Neuronal stem cell (in vitro differentiated cells): ENCODE measurements around the gene GLDC.

ENCODE experiments used
- DNase-seq: peaks from one replicate; pipeline ENCODE4 v3.0.0-alpha.2; 2013; ENCODE audit warnings: low spot score
- H2AFZ ChIP-seq: one replicate; pipeline ENCODE4 v1.6.1; 2013; ENCODE audit warnings: mild to moderate bottlenecking, low read length, inconsistent platforms
- H2AK5ac ChIP-seq: 2 replicates; pipeline ENCODE4 v1.6.1; 2013; ENCODE audit warnings: low read depth, mild to moderate bottlenecking, inconsistent platforms, low read length, moderate library complexity, mixed read lengths
- H2BK120ac ChIP-seq: 2 replicates; pipeline ENCODE4 v1.6.1; 2013; ENCODE audit warnings: low read depth, mild to moderate bottlenecking, inconsistent platforms, low read length, moderate library complexity, mixed read lengths
- H2BK12ac ChIP-seq: one replicate; pipeline ENCODE4 v1.6.1; 2013; ENCODE audit warnings: low read length, inconsistent platforms
- H2BK15ac ChIP-seq: 2 replicates; pipeline ENCODE4 v1.6.1; 2013; ENCODE audit warnings: mild to moderate bottlenecking, low read length, inconsistent platforms, mixed read lengths
- H2BK5ac ChIP-seq: one replicate; pipeline ENCODE4 v1.6.1; 2013; ENCODE audit warnings: inconsistent platforms, mild to moderate bottlenecking, low read length, moderate library complexity
- H3K14ac ChIP-seq: one replicate; pipeline ENCODE4 v1.6.1; 2013; ENCODE audit warnings: low read length, inconsistent platforms
- H3K18ac ChIP-seq: 2 replicates; pipeline ENCODE4 v1.6.1; 2013; ENCODE audit warnings: low read length, inconsistent platforms
- H3K23ac ChIP-seq: 2 replicates; pipeline ENCODE4 v1.6.1; 2013; ENCODE audit warnings: low read depth, mild to moderate bottlenecking, mixed read lengths, low read length, inconsistent platforms; ENCODE audit not compliant: poor library complexity
- H3K27ac ChIP-seq: replicated peaks from 3 replicates; pipeline ENCODE4 v1.5.1; 2013; ENCODE audit warnings: low read length, inconsistent platforms
- H3K27me3 ChIP-seq, 3 experiments: 2 replicates each; pipeline ENCODE4 v1.6.1; 2013; ENCODE audit warnings: low read length in 3 of 3, mild to moderate bottlenecking in 2 of 3, inconsistent platforms in 1 of 3, low read depth in 1 of 3, mixed read lengths in 1 of 3, moderate library complexity in 1 of 3; ENCODE audit not compliant: control insufficient read depth in 3 of 3, insufficient read depth in 3 of 3
- H3K36me3 ChIP-seq, 2 donors: replicated peaks in 1 of 2; 2 replicates each; pipeline ENCODE4 v1.6.1; 2013; ENCODE audit warnings: low read length in 2 of 2; ENCODE audit not compliant: control insufficient read depth in 2 of 2, insufficient read depth in 2 of 2
- H3K4ac ChIP-seq: 2 replicates; pipeline ENCODE4 v1.6.1; 2013; ENCODE audit warnings: inconsistent platforms, mild to moderate bottlenecking, low read length, moderate library complexity
- H3K4me1 ChIP-seq, 2 donors: 1 replicate in 1 of 2; 2 replicates in 1 of 2; pipeline ENCODE4 v1.6.1; 2013; ENCODE audit warnings: low read length in 2 of 2, low read depth in 1 of 2; ENCODE audit not compliant: control insufficient read depth in 2 of 2, insufficient read depth in 1 of 2
- H3K4me2 ChIP-seq: one replicate; pipeline ENCODE4 v1.6.1; 2013; ENCODE audit warnings: mild to moderate bottlenecking, low read length, inconsistent platforms; ENCODE audit not compliant: insufficient read depth, poor library complexity, severe bottlenecking
- H3K4me3 ChIP-seq, 2 donors: 2 replicates each; pipeline ENCODE4 v1.5.1; 2013; ENCODE audit warnings: low read length in 2 of 2, mild to moderate bottlenecking in 2 of 2, inconsistent platforms in 1 of 2, moderate library complexity in 1 of 2
- H3K79me1 ChIP-seq: one replicate; pipeline ENCODE4 v1.6.1; 2013; ENCODE audit warnings: low read depth, mild to moderate bottlenecking, inconsistent platforms, low read length, moderate library complexity
- H3K9ac ChIP-seq: one replicate; pipeline ENCODE4 v1.6.1; 2013; ENCODE audit warnings: mild to moderate bottlenecking, low read depth, low read length, inconsistent platforms; ENCODE audit not compliant: poor library complexity
- H3K9me3 ChIP-seq, 2 donors: replicated peaks in 1 of 2; 2 replicates each; pipeline versions ENCODE3 to v1.6.1; 2013; ENCODE audit warnings: low read length in 2 of 2, mild to moderate bottlenecking in 2 of 2, inconsistent platforms in 1 of 2, low read depth in 1 of 2, mixed read lengths in 1 of 2, moderate library complexity in 1 of 2; ENCODE audit not compliant: control insufficient read depth in 2 of 2, insufficient read depth in 1 of 2
- H4K8ac ChIP-seq: one replicate; pipeline ENCODE4 v1.6.1; 2013; ENCODE audit warnings: low read depth, mild to moderate bottlenecking, inconsistent platforms, low read length, moderate library complexity
- H4K91ac ChIP-seq: one replicate; pipeline ENCODE4 v1.6.1; 2013; ENCODE audit warnings: low read length, low read depth, mild to moderate bottlenecking, inconsistent platforms; ENCODE audit not compliant: poor library complexity
- WGBS, 2 donors: extraction: QIAGEN DNeasy Blood & Tissue Kit; methylation state at CpG; one replicate each; pipeline ENCODE4 v1.1.7; 2013; ENCODE audit warnings: missing lambda C conversion rate in 2 of 2, mixed read lengths in 1 of 2; ENCODE audit not compliant: insufficient read length in 2 of 2, insufficient replicate concordance in 1 of 2; ENCODE audit errors: extremely low coverage in 2 of 2; 5-methylcytosine and 5-hydroxymethylcytosine counted together

Gene GLDC

GRCh38 chr9:6565312-6565711, 80.2 kb downstream of the GLDC start:
- Histone ChIP-seq H2AK5ac (no peak overlapping the region), H3K9me3 (no peaks in the 10 kb centered on the region), H3K36me3 (peaks cover 12 to 85% of the 10 kb centered on the region in 2 donors), H3K4ac (no peak overlapping the region), H3K27me3 (no peaks in the 10 kb centered on the region), H2BK120ac (no peak overlapping the region), H2BK12ac (no peak overlapping the region), H3K79me1 (no peaks in the 10 kb centered on the region), H2AFZ (no peak overlapping the region), H3K23ac (no peak overlapping the region), H4K91ac (no peak overlapping the region), H3K4me2 (no peak overlapping the region), H4K8ac (no peak overlapping the region), H3K4me1 (no peaks in the 10 kb centered on the region), H3K27ac (no peak overlapping the region), H2BK15ac (no peak overlapping the region), H3K9ac (no peak overlapping the region), H3K14ac (no peak overlapping the region), H3K4me3 (no peak overlapping the region), H3K18ac (no peak overlapping the region), H2BK5ac (no peak overlapping the region)
- WGBS, 2 donors, result no CpG with 5 or more reads among the region's 8 CpGs
- no peak for DNase-seq

GRCh38 chr9:6564868-6565267, 80.7 kb downstream of the GLDC start:
- peaks cover 13 to 87% of the 10 kb centered on the region in 2 donors for H3K36me3 ChIP-seq
- no peak overlapping the region for H2AFZ ChIP-seq
- H3K79me1 ChIP-seq, result no peaks in the 10 kb centered on the region
- no peak overlapping the region for H3K27ac ChIP-seq
- H2BK120ac ChIP-seq, result no peak overlapping the region
- no peaks in the 10 kb centered on the region for H3K4me1 ChIP-seq
- H2BK5ac ChIP-seq, result no peak overlapping the region
- no peak overlapping the region for H3K4me2 ChIP-seq
- no peak overlapping the region for H4K91ac ChIP-seq
- H4K8ac ChIP-seq, result no peak overlapping the region
- H3K9me3 ChIP-seq, result no peaks in the 10 kb centered on the region
- H3K9ac ChIP-seq, result no peak overlapping the region
- no peaks in the 10 kb centered on the region for H3K27me3 ChIP-seq
- no peak overlapping the region for H2AK5ac ChIP-seq
- H3K23ac ChIP-seq, result no peak overlapping the region
- H3K4me3 ChIP-seq, result no peak overlapping the region
- no peak overlapping the region for H2BK12ac ChIP-seq
- H3K18ac ChIP-seq, result no peak overlapping the region
- no peak overlapping the region for H2BK15ac ChIP-seq
- H3K4ac ChIP-seq, result no peak overlapping the region
- H3K14ac ChIP-seq, result no peak overlapping the region
- WGBS, 2 donors, result no CpG with 5 or more reads among the region's 3 CpGs
- no peak for DNase-seq

- Histone ChIP-seq H3K18ac (no peak overlapping the region), H3K4me1 (no peaks in the 10 kb centered on the region), H3K4ac (no peak overlapping the region), H2BK120ac (no peak overlapping the region), H3K4me2 (no peak overlapping the region), H4K91ac (no peak overlapping the region), H4K8ac (no peak overlapping the region), H3K27ac (no peak overlapping the region), H2AFZ (no peak overlapping the region), H3K14ac (no peak overlapping the region), H3K9me3 (no peaks in the 10 kb centered on the region), H3K9ac (no peak overlapping the region), H2AK5ac (no peak overlapping the region), H3K79me1 (no peaks in the 10 kb centered on the region), H3K27me3 (no peaks in the 10 kb centered on the region), H2BK5ac (no peak overlapping the region), H3K4me3 (no peak overlapping the region), H2BK12ac (no peak overlapping the region), H2BK15ac (no peak overlapping the region), H3K23ac (no peak overlapping the region), H3K36me3 (peaks cover 15 to 88% of the 10 kb centered on the region in 2 donors)
- WGBS, 2 donors, result no CpG with 5 or more reads among the region's 5 CpGs
- no peak for DNase-seq
These were observed 81.2 kb downstream of the GLDC start for GRCh38 chr9:6564360-6564759.

- no peak overlapping the region for H3K4me2 ChIP-seq
- H2AK5ac ChIP-seq, result no peak overlapping the region
- no peak overlapping the region for H2AFZ ChIP-seq
- H3K27me3 ChIP-seq, result no peaks in the 10 kb centered on the region
- no peak overlapping the region for H2BK120ac ChIP-seq
- no peak overlapping the region for H2BK12ac ChIP-seq
- no peak overlapping the region for H3K18ac ChIP-seq
- H3K23ac ChIP-seq, result no peak overlapping the region
- H3K36me3 ChIP-seq, result peaks cover 15 to 80% of the 10 kb centered on the region in 2 donors
- no peak overlapping the region for H3K27ac ChIP-seq
- no peak overlapping the region for H2BK5ac ChIP-seq
- H3K79me1 ChIP-seq, result no peaks in the 10 kb centered on the region
- peaks cover 1 to 9% of the 10 kb centered on the region in 2 donors for H3K4me1 ChIP-seq
- no CpG with 5 or more reads among the region's 7 CpGs for WGBS, 2 donors
- H4K8ac ChIP-seq, result no peak overlapping the region
- H3K9me3 ChIP-seq, result no peaks in the 10 kb centered on the region
- DNase-seq, result no peak
- H4K91ac ChIP-seq, result no peak overlapping the region
- no peak overlapping the region for H2BK15ac ChIP-seq
- H3K4ac ChIP-seq, result no peak overlapping the region
- no peak overlapping the region for H3K4me3 ChIP-seq
- no peak overlapping the region for H3K9ac ChIP-seq
- no peak overlapping the region for H3K14ac ChIP-seq
These were observed 82.6 kb downstream of the GLDC start for GRCh38 chr9:6562871-6563430.
